ENCODE data around the gene KLRC3.

DNA sequence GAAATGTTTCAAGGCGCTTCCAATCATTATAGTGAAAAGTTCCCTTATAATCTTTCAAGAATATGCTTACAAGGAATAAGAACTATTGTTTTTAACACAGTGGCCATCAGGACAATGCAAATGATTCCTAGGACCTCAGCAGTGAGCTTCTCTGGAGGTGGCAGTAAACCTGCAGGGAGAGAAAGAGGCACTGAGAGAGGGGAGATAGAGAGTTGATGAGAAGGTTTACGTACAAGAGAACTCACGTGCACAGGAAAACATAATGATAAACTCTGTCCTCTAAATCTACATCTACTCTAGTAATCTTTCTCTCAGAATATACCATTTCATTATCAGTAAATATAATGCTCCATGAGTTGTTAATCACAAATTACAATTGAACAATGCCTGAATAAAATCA is 11.6 kb downstream of the KLRC3 start:
- no peak for TF ChIP-seq TAF1 (IDR thresholded peaks at IDR 0.05; ENCODE audit: borderline replicate concordance, low read depth, low read length)
- TF ChIP-seq RAD21 (IDR thresholded peaks at IDR 0.05; ENCODE audit: insufficient read depth, low read depth, low read length) = no peak
- no peak for TF ChIP-seq EZH2 (IDR thresholded peaks at IDR 0.05; ENCODE audit: borderline replicate concordance, control insufficient read depth, low read depth, low read length)
- TF ChIP-seq, protein P1, sequence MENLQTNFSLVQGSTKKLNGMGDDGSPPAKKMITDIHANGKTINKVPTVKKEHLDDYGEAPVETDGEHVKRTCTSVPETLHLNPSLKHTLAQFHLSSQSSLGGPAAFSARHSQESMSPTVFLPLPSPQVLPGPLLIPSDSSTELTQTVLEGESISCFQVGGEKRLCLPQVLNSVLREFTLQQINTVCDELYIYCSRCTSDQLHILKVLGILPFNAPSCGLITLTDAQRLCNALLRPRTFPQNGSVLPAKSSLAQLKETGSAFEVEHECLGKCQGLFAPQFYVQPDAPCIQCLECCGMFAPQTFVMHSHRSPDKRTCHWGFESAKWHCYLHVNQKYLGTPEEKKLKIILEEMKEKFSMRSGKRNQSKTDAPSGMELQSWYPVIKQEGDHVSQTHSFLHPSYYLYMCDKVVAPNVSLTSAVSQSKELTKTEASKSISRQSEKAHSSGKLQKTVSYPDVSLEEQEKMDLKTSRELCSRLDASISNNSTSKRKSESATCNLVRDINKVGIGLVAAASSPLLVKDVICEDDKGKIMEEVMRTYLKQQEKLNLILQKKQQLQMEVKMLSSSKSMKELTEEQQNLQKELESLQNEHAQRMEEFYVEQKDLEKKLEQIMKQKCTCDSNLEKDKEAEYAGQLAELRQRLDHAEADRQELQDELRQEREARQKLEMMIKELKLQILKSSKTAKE (IDR thresholded peaks at IDR 0.05; ENCODE audit: low read depth, poor library complexity, severe bottlenecking) = no peak
- TF ChIP-seq, protein P2, sequence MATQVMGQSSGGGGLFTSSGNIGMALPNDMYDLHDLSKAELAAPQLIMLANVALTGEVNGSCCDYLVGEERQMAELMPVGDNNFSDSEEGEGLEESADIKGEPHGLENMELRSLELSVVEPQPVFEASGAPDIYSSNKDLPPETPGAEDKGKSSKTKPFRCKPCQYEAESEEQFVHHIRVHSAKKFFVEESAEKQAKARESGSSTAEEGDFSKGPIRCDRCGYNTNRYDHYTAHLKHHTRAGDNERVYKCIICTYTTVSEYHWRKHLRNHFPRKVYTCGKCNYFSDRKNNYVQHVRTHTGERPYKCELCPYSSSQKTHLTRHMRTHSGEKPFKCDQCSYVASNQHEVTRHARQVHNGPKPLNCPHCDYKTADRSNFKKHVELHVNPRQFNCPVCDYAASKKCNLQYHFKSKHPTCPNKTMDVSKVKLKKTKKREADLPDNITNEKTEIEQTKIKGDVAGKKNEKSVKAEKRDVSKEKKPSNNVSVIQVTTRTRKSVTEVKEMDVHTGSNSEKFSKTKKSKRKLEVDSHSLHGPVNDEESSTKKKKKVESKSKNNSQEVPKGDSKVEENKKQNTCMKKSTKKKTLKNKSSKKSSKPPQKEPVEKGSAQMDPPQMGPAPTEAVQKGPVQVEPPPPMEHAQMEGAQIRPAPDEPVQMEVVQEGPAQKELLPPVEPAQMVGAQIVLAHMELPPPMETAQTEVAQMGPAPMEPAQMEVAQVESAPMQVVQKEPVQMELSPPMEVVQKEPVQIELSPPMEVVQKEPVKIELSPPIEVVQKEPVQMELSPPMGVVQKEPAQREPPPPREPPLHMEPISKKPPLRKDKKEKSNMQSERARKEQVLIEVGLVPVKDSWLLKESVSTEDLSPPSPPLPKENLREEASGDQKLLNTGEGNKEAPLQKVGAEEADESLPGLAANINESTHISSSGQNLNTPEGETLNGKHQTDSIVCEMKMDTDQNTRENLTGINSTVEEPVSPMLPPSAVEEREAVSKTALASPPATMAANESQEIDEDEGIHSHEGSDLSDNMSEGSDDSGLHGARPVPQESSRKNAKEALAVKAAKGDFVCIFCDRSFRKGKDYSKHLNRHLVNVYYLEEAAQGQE (IDR thresholded peaks at IDR 0.05; ENCODE audit: low read depth, low read length) = no peak
- no peak for TF ChIP-seq CREM (IDR thresholded peaks at IDR 0.05; ENCODE audit: low read depth)
- no peak for TF ChIP-seq ZNF274 (IDR thresholded peaks at IDR 0.05; ENCODE audit: insufficient read depth, insufficient read length)
- no peak for TF ChIP-seq POLR2A (IDR thresholded peaks at IDR 0.05; ENCODE audit: low read depth, low read length)
- TF ChIP-seq ETV6 (conservative IDR thresholded peaks at IDR 0.05 in 1 of 2, IDR thresholded peaks at IDR 0.05 in 1 of 2; ENCODE audit: borderline replicate concordance in 1 of 2, low read depth in 1 of 2) = no peak
- TF ChIP-seq, protein P3, sequence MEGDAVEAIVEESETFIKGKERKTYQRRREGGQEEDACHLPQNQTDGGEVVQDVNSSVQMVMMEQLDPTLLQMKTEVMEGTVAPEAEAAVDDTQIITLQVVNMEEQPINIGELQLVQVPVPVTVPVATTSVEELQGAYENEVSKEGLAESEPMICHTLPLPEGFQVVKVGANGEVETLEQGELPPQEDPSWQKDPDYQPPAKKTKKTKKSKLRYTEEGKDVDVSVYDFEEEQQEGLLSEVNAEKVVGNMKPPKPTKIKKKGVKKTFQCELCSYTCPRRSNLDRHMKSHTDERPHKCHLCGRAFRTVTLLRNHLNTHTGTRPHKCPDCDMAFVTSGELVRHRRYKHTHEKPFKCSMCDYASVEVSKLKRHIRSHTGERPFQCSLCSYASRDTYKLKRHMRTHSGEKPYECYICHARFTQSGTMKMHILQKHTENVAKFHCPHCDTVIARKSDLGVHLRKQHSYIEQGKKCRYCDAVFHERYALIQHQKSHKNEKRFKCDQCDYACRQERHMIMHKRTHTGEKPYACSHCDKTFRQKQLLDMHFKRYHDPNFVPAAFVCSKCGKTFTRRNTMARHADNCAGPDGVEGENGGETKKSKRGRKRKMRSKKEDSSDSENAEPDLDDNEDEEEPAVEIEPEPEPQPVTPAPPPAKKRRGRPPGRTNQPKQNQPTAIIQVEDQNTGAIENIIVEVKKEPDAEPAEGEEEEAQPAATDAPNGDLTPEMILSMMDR (IDR thresholded peaks at IDR 0.05 in 2 of 3, conservative IDR thresholded peaks at IDR 0.05 in 1 of 3; ENCODE audit: control insufficient read depth in 2 of 3, extremely low read depth in 1 of 3, insufficient read depth in 1 of 3, low read depth in 3 of 3, low read length in 3 of 3) = no peak
- TF ChIP-seq MTA2 (IDR thresholded peaks at IDR 0.05; ENCODE audit: low read depth) = no peak
- TF ChIP-seq JUND (IDR thresholded peaks at IDR 0.05; ENCODE audit: low read depth, low read length) = no peak
- TF ChIP-seq SMAD1 (IDR thresholded peaks at IDR 0.05; ENCODE audit: low read depth, partially characterized antibody) = no peak
- TF ChIP-seq, protein P4, sequence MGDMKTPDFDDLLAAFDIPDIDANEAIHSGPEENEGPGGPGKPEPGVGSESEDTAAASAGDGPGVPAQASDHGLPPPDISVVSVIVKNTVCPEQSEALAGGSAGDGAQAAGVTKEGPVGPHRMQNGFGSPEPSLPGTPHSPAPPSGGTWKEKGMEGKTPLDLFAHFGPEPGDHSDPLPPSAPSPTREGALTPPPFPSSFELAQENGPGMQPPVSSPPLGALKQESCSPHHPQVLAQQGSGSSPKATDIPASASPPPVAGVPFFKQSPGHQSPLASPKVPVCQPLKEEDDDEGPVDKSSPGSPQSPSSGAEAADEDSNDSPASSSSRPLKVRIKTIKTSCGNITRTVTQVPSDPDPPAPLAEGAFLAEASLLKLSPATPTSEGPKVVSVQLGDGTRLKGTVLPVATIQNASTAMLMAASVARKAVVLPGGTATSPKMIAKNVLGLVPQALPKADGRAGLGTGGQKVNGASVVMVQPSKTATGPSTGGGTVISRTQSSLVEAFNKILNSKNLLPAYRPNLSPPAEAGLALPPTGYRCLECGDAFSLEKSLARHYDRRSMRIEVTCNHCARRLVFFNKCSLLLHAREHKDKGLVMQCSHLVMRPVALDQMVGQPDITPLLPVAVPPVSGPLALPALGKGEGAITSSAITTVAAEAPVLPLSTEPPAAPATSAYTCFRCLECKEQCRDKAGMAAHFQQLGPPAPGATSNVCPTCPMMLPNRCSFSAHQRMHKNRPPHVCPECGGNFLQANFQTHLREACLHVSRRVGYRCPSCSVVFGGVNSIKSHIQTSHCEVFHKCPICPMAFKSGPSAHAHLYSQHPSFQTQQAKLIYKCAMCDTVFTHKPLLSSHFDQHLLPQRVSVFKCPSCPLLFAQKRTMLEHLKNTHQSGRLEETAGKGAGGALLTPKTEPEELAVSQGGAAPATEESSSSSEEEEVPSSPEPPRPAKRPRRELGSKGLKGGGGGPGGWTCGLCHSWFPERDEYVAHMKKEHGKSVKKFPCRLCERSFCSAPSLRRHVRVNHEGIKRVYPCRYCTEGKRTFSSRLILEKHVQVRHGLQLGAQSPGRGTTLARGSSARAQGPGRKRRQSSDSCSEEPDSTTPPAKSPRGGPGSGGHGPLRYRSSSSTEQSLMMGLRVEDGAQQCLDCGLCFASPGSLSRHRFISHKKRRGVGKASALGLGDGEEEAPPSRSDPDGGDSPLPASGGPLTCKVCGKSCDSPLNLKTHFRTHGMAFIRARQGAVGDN (IDR thresholded peaks at IDR 0.05) = no peak
